IMR-90 (cell line): ENCODE measurements around the gene UPK3B.
"Not testable (repeated sequence)": the region's sequence is repeated elsewhere in the genome, so short reads cannot be mapped to it uniquely, and the experiment has no call there.

Experiments used
- MXI1 ChIP-seq: IDR thresholded peaks from 2 replicates; pipeline ENCODE4 v1.6.1; 2012; ENCODE audit warnings: low read depth, mild to moderate bottlenecking, low read length, moderate library complexity, borderline replicate concordance
- POLR2A ChIP-seq: IDR thresholded peaks from 2 replicates; pipeline ENCODE4 v1.6.1; 2012; ENCODE audit warnings: mild to moderate bottlenecking, low read depth, low read length
- RAD21 ChIP-seq: IDR thresholded peaks from 2 replicates; pipeline ENCODE4 v1.6.1; 2012; ENCODE audit warnings: low read length, improper control_type of control experiment
- TF ChIP-seq, protein P1 (sequence below): conservative IDR thresholded peaks from 2 replicates; pipeline ENCODE4 v1.5.1; 2012; ENCODE audit warnings: mild to moderate bottlenecking, low read depth, low read length, improper control_type of control experiment

GRCh38 chr7:76526183-76526582, 15.8 kb downstream of the UPK3B start:
- not testable (repeated sequence) for TF ChIP-seq POLR2A, MXI1, RAD21
- TF ChIP-seq, protein P1, sequence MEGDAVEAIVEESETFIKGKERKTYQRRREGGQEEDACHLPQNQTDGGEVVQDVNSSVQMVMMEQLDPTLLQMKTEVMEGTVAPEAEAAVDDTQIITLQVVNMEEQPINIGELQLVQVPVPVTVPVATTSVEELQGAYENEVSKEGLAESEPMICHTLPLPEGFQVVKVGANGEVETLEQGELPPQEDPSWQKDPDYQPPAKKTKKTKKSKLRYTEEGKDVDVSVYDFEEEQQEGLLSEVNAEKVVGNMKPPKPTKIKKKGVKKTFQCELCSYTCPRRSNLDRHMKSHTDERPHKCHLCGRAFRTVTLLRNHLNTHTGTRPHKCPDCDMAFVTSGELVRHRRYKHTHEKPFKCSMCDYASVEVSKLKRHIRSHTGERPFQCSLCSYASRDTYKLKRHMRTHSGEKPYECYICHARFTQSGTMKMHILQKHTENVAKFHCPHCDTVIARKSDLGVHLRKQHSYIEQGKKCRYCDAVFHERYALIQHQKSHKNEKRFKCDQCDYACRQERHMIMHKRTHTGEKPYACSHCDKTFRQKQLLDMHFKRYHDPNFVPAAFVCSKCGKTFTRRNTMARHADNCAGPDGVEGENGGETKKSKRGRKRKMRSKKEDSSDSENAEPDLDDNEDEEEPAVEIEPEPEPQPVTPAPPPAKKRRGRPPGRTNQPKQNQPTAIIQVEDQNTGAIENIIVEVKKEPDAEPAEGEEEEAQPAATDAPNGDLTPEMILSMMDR, result not testable (repeated sequence)
